ENCODE data around the gene ALDH8A1.
"Not testable (repeated sequence)": the region's sequence is repeated elsewhere in the genome, so short reads cannot be mapped to it uniquely, and the experiment has no call there.

ALDH8A1 gene

DNA sequence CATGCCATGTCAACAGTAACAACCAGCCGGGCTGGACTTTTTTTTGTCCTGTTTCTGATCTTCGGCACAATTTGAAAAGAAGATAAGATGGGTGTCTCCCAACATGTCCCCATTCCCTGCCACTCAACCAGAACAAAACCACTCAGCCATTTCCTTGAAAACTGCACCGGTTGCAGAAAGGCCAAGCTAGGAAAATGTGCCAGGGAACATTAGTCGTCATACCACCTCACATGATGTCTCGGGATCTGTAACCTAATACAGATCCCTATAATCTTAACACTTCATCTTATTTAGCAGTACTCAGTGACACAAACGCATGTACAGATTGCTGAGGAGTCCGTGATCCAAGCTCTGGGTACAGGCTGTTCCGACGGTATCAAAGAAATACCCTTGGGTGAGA, 46.5 kb downstream of the ALDH8A1 start:
- Histone ChIP-seq H3K9me3 (ENCODE audit: control insufficient read depth, insufficient read depth, low read length) (no peaks in the 10 kb centered on the region), H3K4me3 (ENCODE audit: low read depth, low read length) (no peak overlapping the region), H3K36me3 (ENCODE audit: control insufficient read depth, insufficient read depth, low read length) (no peaks in the 10 kb centered on the region), H3K27me3 (ENCODE audit: control insufficient read depth, insufficient read depth, low read length) (no peaks in the 10 kb centered on the region), H3K4me1 (ENCODE audit: control insufficient read depth, insufficient read depth, low read length) (no peaks in the 10 kb centered on the region), H3K9ac (ENCODE audit: low read depth, low read length) (no peak overlapping the region)

DNA sequence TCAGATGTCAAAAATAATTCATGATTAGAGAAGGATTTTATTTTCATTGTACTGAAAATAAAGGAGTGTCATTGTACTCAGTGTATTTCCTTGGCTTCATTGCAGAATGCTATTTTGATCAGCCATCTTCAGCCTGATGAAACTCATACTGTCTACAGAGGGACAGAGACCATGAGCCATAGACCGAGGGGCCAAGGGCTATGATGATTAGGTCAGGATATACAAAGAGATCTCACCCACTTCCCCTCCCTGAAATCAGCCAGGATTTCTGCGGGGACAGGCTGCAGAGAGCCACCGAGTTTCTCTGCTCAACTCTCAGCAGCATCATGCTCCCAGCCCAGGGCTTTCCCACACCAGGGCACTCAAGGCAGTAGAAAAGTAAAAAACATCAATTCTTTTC, 47.0 kb downstream of the ALDH8A1 start:
- no peaks in the 10 kb centered on the region for H3K4me1 ChIP-seq (ENCODE audit: control insufficient read depth, insufficient read depth, low read length)
- H3K9ac ChIP-seq (ENCODE audit: low read depth, low read length) = no peak overlapping the region
- no peaks in the 10 kb centered on the region for H3K9me3 ChIP-seq (ENCODE audit: control insufficient read depth, insufficient read depth, low read length)
- no peaks in the 10 kb centered on the region for H3K27me3 ChIP-seq (ENCODE audit: control insufficient read depth, insufficient read depth, low read length)
- no peak overlapping the region for H3K4me3 ChIP-seq (ENCODE audit: low read depth, low read length)
- H3K36me3 ChIP-seq (ENCODE audit: control insufficient read depth, insufficient read depth, low read length) = no peaks in the 10 kb centered on the region

DNA sequence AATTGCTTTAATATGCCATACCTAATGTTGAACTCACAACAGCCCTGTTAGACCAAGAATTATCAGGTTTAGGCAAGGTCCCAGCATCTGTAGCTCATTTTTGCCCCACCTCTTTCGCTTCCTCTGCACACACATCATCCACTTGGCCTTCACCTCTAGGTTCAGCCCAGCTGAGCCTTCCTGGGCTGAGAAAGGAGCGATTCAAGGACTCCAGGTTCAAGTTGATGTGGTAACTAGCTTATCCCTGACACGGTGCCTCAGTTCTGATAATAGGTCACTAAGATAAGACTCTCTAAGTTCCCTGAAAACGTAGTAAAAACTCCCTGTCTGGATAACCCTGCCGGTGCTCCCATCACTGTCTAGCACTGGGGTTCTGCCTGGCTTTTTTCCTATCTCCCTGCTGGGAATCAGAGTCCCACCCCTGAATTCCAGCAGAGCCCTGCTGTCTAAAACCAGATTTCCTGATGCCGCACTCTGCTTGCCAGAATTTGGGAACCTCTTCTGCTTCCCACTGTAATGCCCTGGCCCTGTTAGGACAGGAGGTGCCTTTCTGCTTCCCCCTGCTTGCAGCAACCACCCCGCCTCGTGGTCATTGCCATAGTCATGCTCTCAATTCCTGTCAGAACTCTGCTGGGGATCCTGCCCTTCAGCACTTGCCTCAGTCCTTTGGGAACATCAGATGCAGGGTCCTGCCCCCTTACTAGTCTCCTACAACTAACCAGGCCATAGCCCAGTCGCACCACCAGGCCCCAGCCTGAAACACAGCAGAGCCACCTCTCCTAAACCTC, 47.6 kb downstream of the ALDH8A1 start:
- H3K4me3 ChIP-seq (ENCODE audit: low read depth, low read length) = no peak overlapping the region
- no peaks in the 10 kb centered on the region for H3K27me3 ChIP-seq (ENCODE audit: control insufficient read depth, insufficient read depth, low read length)
- H3K36me3 ChIP-seq (ENCODE audit: control insufficient read depth, insufficient read depth, low read length) = no peaks in the 10 kb centered on the region
- H3K4me1 ChIP-seq (ENCODE audit: control insufficient read depth, insufficient read depth, low read length) = no peaks in the 10 kb centered on the region
- H3K9me3 ChIP-seq (ENCODE audit: control insufficient read depth, insufficient read depth, low read length) = no peaks in the 10 kb centered on the region
- H3K9ac ChIP-seq (ENCODE audit: low read depth, low read length) = no peak overlapping the region

DNA sequence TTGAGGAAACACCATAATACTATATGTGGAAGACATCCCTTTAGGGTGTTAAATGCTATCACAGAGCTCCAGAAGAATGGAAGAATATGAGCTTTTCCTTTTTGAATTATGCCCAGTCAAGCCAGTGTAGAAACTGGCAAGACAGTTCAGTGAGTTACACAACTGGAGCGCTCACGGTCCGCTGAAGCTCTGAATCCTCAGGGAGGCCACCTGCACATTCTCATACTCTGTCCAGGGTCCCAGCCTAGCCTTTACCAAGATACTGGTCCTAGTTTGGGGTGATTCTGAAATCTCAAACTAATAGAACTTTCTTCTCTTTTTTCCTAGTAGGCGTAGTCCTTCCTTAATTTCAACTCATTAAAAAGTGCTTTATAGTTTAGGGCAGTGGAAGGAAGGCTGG, 51.3 kb downstream of the ALDH8A1 start:
- Histone ChIP-seq H3K9ac (ENCODE audit: low read depth, low read length) (no peak overlapping the region), H3K36me3 (ENCODE audit: control insufficient read depth, insufficient read depth, low read length) (no peaks in the 10 kb centered on the region), H3K27me3 (ENCODE audit: control insufficient read depth, insufficient read depth, low read length) (no peaks in the 10 kb centered on the region), H3K4me1 (ENCODE audit: control insufficient read depth, insufficient read depth, low read length) (no peaks in the 10 kb centered on the region), H3K4me3 (ENCODE audit: low read depth, low read length) (no peak overlapping the region), H3K9me3 (ENCODE audit: control insufficient read depth, insufficient read depth, low read length) (no peaks in the 10 kb centered on the region)

DNA sequence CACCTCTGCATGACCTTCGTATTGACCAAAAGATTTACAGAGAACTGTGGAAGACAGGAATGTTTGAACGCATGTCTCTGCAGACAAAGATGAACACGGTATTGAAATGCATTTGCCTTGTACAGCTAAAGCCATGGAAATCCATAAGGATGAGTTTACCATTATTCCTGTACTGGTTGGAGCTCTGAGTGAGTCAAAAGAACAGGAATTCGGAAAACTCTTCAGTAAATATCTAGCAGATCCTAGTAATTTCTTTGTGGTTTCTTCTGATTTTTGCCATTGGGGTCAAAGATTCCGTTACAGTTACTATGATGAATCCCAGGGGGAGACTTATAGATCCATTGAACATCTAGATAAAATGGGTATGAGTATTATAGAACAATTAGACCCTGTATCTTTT, 51.7 kb downstream of the ALDH8A1 start:
- not testable (repeated sequence) for H3K9me3 ChIP-seq (ENCODE audit: control insufficient read depth, insufficient read depth, low read length); H3K4me3 ChIP-seq (ENCODE audit: low read depth, low read length); H3K9ac ChIP-seq (ENCODE audit: low read depth, low read length); H3K4me1 ChIP-seq (ENCODE audit: control insufficient read depth, insufficient read depth, low read length); H3K27me3 ChIP-seq (ENCODE audit: control insufficient read depth, insufficient read depth, low read length); H3K36me3 ChIP-seq (ENCODE audit: control insufficient read depth, insufficient read depth, low read length)

DNA sequence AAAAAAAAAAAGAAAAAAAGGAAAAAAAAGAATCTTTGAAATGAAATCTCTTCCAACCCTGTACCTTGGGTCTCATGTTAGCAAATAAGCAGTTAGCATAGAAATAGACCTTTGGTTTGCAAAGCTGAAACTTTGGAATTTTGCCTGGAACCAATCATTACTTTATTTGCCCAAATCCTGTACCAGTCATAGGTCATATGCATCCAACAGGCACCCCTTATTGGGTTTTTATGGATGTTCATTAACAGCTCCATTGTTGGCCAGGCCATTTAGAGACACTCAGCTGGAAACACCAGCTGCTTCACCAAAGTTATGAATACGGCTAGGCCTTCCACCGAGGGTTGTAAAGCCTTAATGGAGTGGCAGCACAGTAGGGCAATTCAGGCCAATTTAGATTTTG, 53.0 kb downstream of the ALDH8A1 start:
- H3K27me3 ChIP-seq (ENCODE audit: control insufficient read depth, insufficient read depth, low read length) = no peaks in the 10 kb centered on the region
- no peak overlapping the region for H3K9ac ChIP-seq (ENCODE audit: low read depth, low read length)
- H3K9me3 ChIP-seq (ENCODE audit: control insufficient read depth, insufficient read depth, low read length) = no peaks in the 10 kb centered on the region
- no peaks in the 10 kb centered on the region for H3K4me1 ChIP-seq (ENCODE audit: control insufficient read depth, insufficient read depth, low read length)
- H3K4me3 ChIP-seq (ENCODE audit: low read depth, low read length) = no peak overlapping the region
- no peaks in the 10 kb centered on the region for H3K36me3 ChIP-seq (ENCODE audit: control insufficient read depth, insufficient read depth, low read length)

DNA sequence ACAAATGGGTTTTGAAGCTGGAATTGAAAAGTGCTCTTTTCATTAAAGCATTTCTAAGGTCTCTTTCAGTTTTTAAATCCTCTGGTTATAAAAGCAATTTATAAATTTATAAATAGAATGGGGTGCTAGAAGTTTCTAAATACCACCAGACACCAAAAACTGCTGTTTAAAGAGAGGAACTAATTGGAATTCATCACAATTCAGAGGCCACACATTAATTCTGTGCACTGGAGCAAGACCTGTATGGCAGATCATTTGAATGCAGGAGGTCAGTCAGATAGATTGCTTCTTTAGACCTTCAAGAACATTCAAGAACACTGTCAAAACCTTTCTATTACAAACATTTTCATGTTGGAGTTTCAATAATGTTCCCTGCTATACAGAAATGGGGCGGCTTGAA, 55.1 kb downstream of the ALDH8A1 start:
- Histone ChIP-seq H3K9ac (ENCODE audit: low read depth, low read length) (no peak overlapping the region), H3K36me3 (ENCODE audit: control insufficient read depth, insufficient read depth, low read length) (no peaks in the 10 kb centered on the region), H3K4me1 (ENCODE audit: control insufficient read depth, insufficient read depth, low read length) (no peaks in the 10 kb centered on the region), H3K4me3 (ENCODE audit: low read depth, low read length) (no peak overlapping the region), H3K27me3 (ENCODE audit: control insufficient read depth, insufficient read depth, low read length) (no peaks in the 10 kb centered on the region), H3K9me3 (ENCODE audit: control insufficient read depth, insufficient read depth, low read length) (no peaks in the 10 kb centered on the region)

DNA sequence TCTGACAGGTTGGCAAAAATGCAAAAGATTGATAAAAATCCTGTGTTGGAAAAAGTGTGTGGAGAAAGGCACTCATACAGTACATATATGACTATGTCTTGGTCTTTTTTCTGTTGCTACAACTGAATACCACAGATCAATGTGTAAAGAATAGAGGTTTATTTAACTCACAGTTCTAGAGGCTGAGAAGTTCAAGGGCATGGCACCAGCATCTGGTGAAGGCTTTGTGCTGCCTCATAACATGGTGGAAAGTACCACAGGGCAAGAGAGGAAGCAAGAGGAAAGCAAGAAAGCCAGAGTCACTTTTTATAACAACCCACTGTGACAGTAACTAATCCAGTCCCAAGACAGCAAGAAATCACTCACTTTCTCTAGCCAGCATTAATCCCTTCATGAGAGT, 57.5 kb downstream of the ALDH8A1 start:
- Histone ChIP-seq H3K27me3 (ENCODE audit: control insufficient read depth, insufficient read depth, low read length) (no peaks in the 10 kb centered on the region), H3K4me3 (ENCODE audit: low read depth, low read length) (no peak overlapping the region)

DNA sequence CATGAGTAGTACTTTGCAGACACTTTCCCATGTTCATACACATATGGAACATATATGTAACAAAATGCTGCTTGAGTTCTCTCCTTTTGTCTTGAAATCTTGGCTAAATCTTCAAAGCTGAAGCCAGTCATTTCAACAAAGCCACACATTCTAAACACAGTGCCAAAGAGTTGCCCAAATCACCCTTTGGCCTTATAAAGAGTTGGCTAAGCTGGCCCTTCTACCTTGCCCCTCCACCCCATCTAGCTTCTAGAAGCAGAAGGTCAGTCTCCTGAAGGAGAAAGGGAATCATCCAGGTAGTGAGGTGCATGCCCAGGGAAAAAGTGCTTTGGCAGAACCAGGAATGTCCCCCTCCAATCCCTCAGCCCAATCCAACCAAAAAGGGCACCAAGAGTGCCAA, 58.3 kb downstream of the ALDH8A1 start:
- Histone ChIP-seq H3K36me3 (ENCODE audit: control insufficient read depth, insufficient read depth, low read length) (no peaks in the 10 kb centered on the region), H3K4me3 (ENCODE audit: low read depth, low read length) (no peak overlapping the region), H3K4me1 (ENCODE audit: control insufficient read depth, insufficient read depth, low read length) (no peaks in the 10 kb centered on the region), H3K9ac (ENCODE audit: low read depth, low read length) (no peak overlapping the region), H3K27me3 (ENCODE audit: control insufficient read depth, insufficient read depth, low read length) (no peaks in the 10 kb centered on the region), H3K9me3 (ENCODE audit: control insufficient read depth, insufficient read depth, low read length) (no peaks in the 10 kb centered on the region)

More for the DNA sequence above, 57.5 kb downstream of the ALDH8A1 start:
- Histone ChIP-seq H3K4me1 (ENCODE audit: control insufficient read depth, insufficient read depth, low read length) (no peaks in the 10 kb centered on the region), H3K36me3 (ENCODE audit: control insufficient read depth, insufficient read depth, low read length) (no peaks in the 10 kb centered on the region), H3K9ac (ENCODE audit: low read depth, low read length) (no peak overlapping the region), H3K9me3 (ENCODE audit: control insufficient read depth, insufficient read depth, low read length) (no peaks in the 10 kb centered on the region)

DNA sequence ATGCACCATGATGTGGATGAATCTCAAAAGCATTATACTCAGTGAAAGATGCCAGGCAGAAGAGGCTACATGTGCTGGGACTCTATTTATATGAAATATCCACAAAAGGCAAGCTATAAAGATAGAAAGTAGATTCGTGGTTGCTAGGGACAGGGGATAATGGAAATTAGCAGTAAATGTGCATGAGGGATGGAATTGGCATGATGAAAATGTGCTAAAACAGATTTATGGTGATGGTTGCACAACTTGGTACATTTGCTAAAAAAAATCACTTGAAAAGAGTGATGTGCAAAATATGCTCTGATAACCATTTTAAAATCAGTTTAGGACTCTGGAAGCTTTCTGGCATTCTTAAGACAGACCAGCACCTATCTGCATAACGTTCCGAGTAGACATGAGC, 61.6 kb downstream of the ALDH8A1 start:
- Histone ChIP-seq H3K9me3 (ENCODE audit: control insufficient read depth, insufficient read depth, low read length) (no peaks in the 10 kb centered on the region), H3K9ac (ENCODE audit: low read depth, low read length) (no peak overlapping the region), H3K27me3 (ENCODE audit: control insufficient read depth, insufficient read depth, low read length) (no peaks in the 10 kb centered on the region), H3K4me3 (ENCODE audit: low read depth, low read length) (no peak overlapping the region), H3K4me1 (ENCODE audit: control insufficient read depth, insufficient read depth, low read length) (no peaks in the 10 kb centered on the region), H3K36me3 (ENCODE audit: control insufficient read depth, insufficient read depth, low read length) (no peaks in the 10 kb centered on the region)

DNA sequence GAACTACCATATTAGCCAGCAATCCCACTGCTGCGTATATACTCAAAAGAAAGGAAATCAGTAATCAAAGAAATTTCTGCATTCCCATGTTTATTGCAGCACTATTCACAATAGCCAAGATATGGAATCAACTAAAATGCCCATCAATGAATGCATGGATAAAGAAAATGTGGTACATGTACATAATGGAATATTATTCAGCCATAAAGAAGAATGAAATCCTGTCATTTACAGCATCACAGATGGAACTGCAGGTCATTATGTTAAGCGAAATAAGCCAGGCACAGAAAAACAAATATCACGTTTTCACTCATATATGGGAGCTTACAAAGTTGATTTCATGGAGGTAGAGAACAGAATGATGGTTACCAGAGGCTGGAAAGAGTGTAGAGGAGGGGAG, 65.1 kb downstream of the ALDH8A1 start:
- H3K27me3 ChIP-seq (ENCODE audit: control insufficient read depth, insufficient read depth, low read length) = no peaks in the 10 kb centered on the region
- H3K4me3 ChIP-seq (ENCODE audit: low read depth, low read length) = no peak overlapping the region
- no peak overlapping the region for H3K9ac ChIP-seq (ENCODE audit: low read depth, low read length)
- H3K9me3 ChIP-seq (ENCODE audit: control insufficient read depth, insufficient read depth, low read length) = no peaks in the 10 kb centered on the region
- H3K36me3 ChIP-seq (ENCODE audit: control insufficient read depth, insufficient read depth, low read length) = no peaks in the 10 kb centered on the region
- H3K4me1 ChIP-seq (ENCODE audit: control insufficient read depth, insufficient read depth, low read length) = no peaks in the 10 kb centered on the region

DNA sequence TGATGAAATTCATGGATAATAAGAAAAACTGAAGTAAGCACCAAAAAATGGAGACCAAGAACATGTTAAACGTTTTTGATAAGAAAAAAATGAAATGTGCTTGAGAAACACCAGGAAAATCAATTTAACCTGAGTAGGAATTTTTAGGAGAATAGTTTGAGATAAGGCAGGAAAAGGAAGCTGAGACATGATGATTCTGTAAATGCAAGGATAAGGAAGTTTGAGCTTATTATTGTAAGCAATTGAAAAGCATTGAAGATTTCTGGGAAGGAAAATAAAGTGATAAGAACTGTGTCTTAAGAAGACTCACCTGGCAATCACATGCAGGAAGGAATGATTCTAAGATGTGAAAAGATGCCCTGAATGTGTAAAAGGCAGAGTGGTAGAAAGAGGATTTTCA, 66.6 kb downstream of the ALDH8A1 start:
- no peak overlapping the region for H3K4me3 ChIP-seq (ENCODE audit: low read depth, low read length)
- no peaks in the 10 kb centered on the region for H3K4me1 ChIP-seq (ENCODE audit: control insufficient read depth, insufficient read depth, low read length)
- no peaks in the 10 kb centered on the region for H3K36me3 ChIP-seq (ENCODE audit: control insufficient read depth, insufficient read depth, low read length)
- no peak overlapping the region for H3K9ac ChIP-seq (ENCODE audit: low read depth, low read length)
- no peaks in the 10 kb centered on the region for H3K9me3 ChIP-seq (ENCODE audit: control insufficient read depth, insufficient read depth, low read length)
- no peaks in the 10 kb centered on the region for H3K27me3 ChIP-seq (ENCODE audit: control insufficient read depth, insufficient read depth, low read length)

Measured in iPS-15b (cell line).